Hair follicle dermal papilla cell (primary cell): ENCODE results near the gene ITGB7. TPM values are rescaled to one million over a fixed set of nuclear protein-coding genes. Genes with fewer than 3 reads are reported as not detected.

Source experiments
- small RNA-seq: library from RNA; depleted of rRNA; stranded (forward); fragments of <200 nt; gene quantifications from one replicate; pipeline ENCODE3, GENCODE V24; 2012
- total RNA-seq: library from RNA; depleted of rRNA; stranded (reverse); fragments of >200 nt; gene quantifications from 2 replicates; pipeline ENCODE4 v1.2.3, GENCODE V29; 2012

Gene ITGB7, protein sequence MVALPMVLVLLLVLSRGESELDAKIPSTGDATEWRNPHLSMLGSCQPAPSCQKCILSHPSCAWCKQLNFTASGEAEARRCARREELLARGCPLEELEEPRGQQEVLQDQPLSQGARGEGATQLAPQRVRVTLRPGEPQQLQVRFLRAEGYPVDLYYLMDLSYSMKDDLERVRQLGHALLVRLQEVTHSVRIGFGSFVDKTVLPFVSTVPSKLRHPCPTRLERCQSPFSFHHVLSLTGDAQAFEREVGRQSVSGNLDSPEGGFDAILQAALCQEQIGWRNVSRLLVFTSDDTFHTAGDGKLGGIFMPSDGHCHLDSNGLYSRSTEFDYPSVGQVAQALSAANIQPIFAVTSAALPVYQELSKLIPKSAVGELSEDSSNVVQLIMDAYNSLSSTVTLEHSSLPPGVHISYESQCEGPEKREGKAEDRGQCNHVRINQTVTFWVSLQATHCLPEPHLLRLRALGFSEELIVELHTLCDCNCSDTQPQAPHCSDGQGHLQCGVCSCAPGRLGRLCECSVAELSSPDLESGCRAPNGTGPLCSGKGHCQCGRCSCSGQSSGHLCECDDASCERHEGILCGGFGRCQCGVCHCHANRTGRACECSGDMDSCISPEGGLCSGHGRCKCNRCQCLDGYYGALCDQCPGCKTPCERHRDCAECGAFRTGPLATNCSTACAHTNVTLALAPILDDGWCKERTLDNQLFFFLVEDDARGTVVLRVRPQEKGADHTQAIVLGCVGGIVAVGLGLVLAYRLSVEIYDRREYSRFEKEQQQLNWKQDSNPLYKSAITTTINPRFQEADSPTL
- 1.3 and 1.8 TPM in 2 replicates for total RNA-seq

GRCh38 chr12:53207042-53207441 lies at the start of gene ITGB7:
TSS of gene ITGB7 (minus strand) at chr12:53207251. CDS start at chr12:53200443, 6,808 bp downstream.

GRCh38 chr12:53231921-53232645 lies 25.0 kb upstream of the ITGB7 start, which contains the start of gene RARG:
TSS of gene RARG (minus strand) at chr12:53232209. CDS start at chr12:53227545, 4,664 bp downstream.

GRCh38 chr12:53180220-53180930 lies 26.7 kb downstream of the ITGB7 start, which contains the start of the genes CSAD and ZNF740:
TSS of gene CSAD (minus strand) at chr12:53180925. CDS start at chr12:53173470, 7,455 bp downstream.
TSS of gene ZNF740 (plus strand) at chr12:53180722. CDS start at chr12:53181984, 1,262 bp downstream.

Small RNA genes within 50 kb of the gene (small RNA-seq; reads per million reads assigned to genes)
- gene HIGD1AP1, result not detected

Other genes starting within 250 kb of the ITGB7 start
- gene EIF4B, start 200.8 kb downstream of the ITGB7 start, total RNA-seq, result 859 and 1,048 TPM in 2 replicates
- gene TNS2, start 157.2 kb downstream of the ITGB7 start, total RNA-seq, result 77.1 and 80.6 TPM in 2 replicates
- gene SPRYD3, start 127.9 kb downstream of the ITGB7 start, total RNA-seq, result 31.8 and 32.9 TPM in 2 replicates
- gene IGFBP6, start 109.6 kb downstream of the ITGB7 start, total RNA-seq, result 162 and 237 TPM in 2 replicates
- 0.49 TPM in 1 of 2 replicates, not detected in the other for gene SOAT2, start 103.8 kb downstream of the ITGB7 start, total RNA-seq
- gene ZNF740, start 26.5 kb downstream of the ITGB7 start, total RNA-seq, result 14.2 and 17.5 TPM in 2 replicates
- 13.2 and 14.1 TPM in 2 replicates for gene CSAD, start 26.3 kb downstream of the ITGB7 start, total RNA-seq
- 76.4 and 105 TPM in 2 replicates for gene RARG, start 25.0 kb upstream of the ITGB7 start, total RNA-seq
- 1.6 and 1.8 TPM in 2 replicates for gene ESPL1, start 61.0 kb upstream of the ITGB7 start, total RNA-seq
- 233 and 253 TPM in 2 replicates for gene PFDN5, start 88.3 kb upstream of the ITGB7 start, total RNA-seq
- 38.8 and 39.8 TPM in 2 replicates for gene MYG1, start 92.4 kb upstream of the ITGB7 start, total RNA-seq
- gene AAAS, start 114.4 kb upstream of the ITGB7 start, total RNA-seq, result 32.1 and 33.5 TPM in 2 replicates
- not detected in 2 replicates for gene SP7, start 129.1 kb upstream of the ITGB7 start, total RNA-seq
- 62.8 and 68.2 TPM in 2 replicates for gene SP1, start 172.9 kb upstream of the ITGB7 start, total RNA-seq
- gene AMHR2, start 216.6 kb upstream of the ITGB7 start, total RNA-seq, result not detected in 2 replicates
- gene PRR13, start 234.5 kb upstream of the ITGB7 start, total RNA-seq, result 50.5 and 59.4 TPM in 2 replicates
- gene PCBP2, start 244.9 kb upstream of the ITGB7 start, total RNA-seq, result 257 and 260 TPM in 2 replicates